Measurements from ENCODE around the gene SEC24B.
"Not testable (repeated sequence)": the region's sequence is repeated elsewhere in the genome, so short reads cannot be mapped to it uniquely, and the experiment has no call there.

SEC24B gene

GRCh38 chr4:109579997-109580396 lies 146.4 kb downstream of the SEC24B start:
- not testable (repeated sequence) for DNase-seq (ENCODE audit: low spot score)

- peak; percentile 32 for DNase-seq (ENCODE audit: low spot score)
Observed at GRCh38 chr4:109588176-109588575, 154.6 kb downstream of the SEC24B start.

GRCh38 chr4:109589119-109589518 lies 155.5 kb downstream of the SEC24B start:
- no peak for DNase-seq (ENCODE audit: low spot score)

GRCh38 chr4:109589605-109590004 lies 156.0 kb downstream of the SEC24B start:
- DNase-seq (ENCODE audit: low spot score) = no peak

Data from CD4-positive, alpha-beta T cell treated with Interleukin-6 at 100 ng/mL for 8 hours (primary cell).